H1 (cell line): ENCODE results near the gene TLCD3A.
"Not testable (repeated sequence)": the region's sequence is repeated elsewhere in the genome, so short reads cannot be mapped to it uniquely, and the experiment has no call there.

ENCODE experiments used
- CEBPB ChIP-seq: IDR thresholded peaks from 2 replicates; pipeline ENCODE4 v1.6.1; 2012; ENCODE audit warnings: low read depth, low read length
- CHD7 ChIP-seq: fragments of 300-600 bp; sonication (generic); IDR thresholded peaks from 2 replicates; pipeline ENCODE4 v1.7.1; 2012; ENCODE audit warnings: low read length, moderate library complexity, mild to moderate bottlenecking, inconsistent platforms; ENCODE audit not compliant: insufficient replicate concordance
- CREB1 ChIP-seq: IDR thresholded peaks from 2 replicates; pipeline ENCODE4 v1.6.1; 2012; ENCODE audit warnings: inconsistent platforms
- CTCF ChIP-seq, 3 experiments: IDR thresholded peaks; 1 replicate in 2 of 3; 2 replicates in 1 of 3; pipeline versions ENCODE4 v1.5.1 to v1.6.1; 2011; ENCODE audit warnings: low read length in 3 of 3, mild to moderate bottlenecking in 3 of 3, inconsistent platforms in 2 of 3, low read depth in 1 of 3, moderate library complexity in 1 of 3; ENCODE audit not compliant: insufficient read depth in 1 of 3; ENCODE audit errors: control extremely low read depth in 1 of 3
- EP300 ChIP-seq, 2 experiments: IDR thresholded peaks; 1 replicate in 1 of 2; 2 replicates in 1 of 2; pipeline ENCODE4 v1.6.1; 2011 to 2012; ENCODE audit warnings: low read depth in 2 of 2, low read length in 2 of 2, mild to moderate bottlenecking in 2 of 2, borderline replicate concordance in 1 of 2, inconsistent platforms in 1 of 2, moderate library complexity in 1 of 2
- FOSL1 ChIP-seq: IDR thresholded peaks from 2 replicates; pipeline ENCODE4 v1.6.1; 2011; ENCODE audit warnings: mild to moderate bottlenecking, low read depth, low read length, moderate library complexity; ENCODE audit not compliant: insufficient read depth
- JUND ChIP-seq: IDR thresholded peaks from 2 replicates; pipeline ENCODE4 v1.6.1; 2011; ENCODE audit warnings: mild to moderate bottlenecking, improper control_type of control experiment, low read length
- KDM1A ChIP-seq: fragments of 200-600, 300-600 bp; sonication (generic); IDR thresholded peaks from 2 replicates; pipeline ENCODE4 v1.7.1; 2016; ENCODE audit warnings: mild to moderate bottlenecking, low read length, borderline replicate concordance
- RAD21 ChIP-seq, 2 experiments: IDR thresholded peaks in 1 of 2; conservative IDR thresholded peaks in 1 of 2; 2 replicates each; pipeline ENCODE4 v1.6.1; 2011; ENCODE audit warnings: low read depth in 2 of 2, low read length in 2 of 2, improper control_type of control experiment in 1 of 2, inconsistent platforms in 1 of 2, mild to moderate bottlenecking in 1 of 2, moderate library complexity in 1 of 2
- ZNF274 ChIP-seq: IDR thresholded peaks from 2 replicates; pipeline ENCODE4 v1.7.0; 2012; ENCODE audit warnings: low read length, borderline replicate concordance; ENCODE audit errors: extremely low read depth

GRCh38 chr17:698096-698495, 34.3 kb upstream of the TLCD3A start:
- TF ChIP-seq CTCF (IDR thresholded peaks at IDR 0.05; ENCODE audit: control extremely low read depth in 1 of 3, insufficient read depth in 1 of 3, low read depth in 1 of 3, low read length in 3 of 3); JUND; EP300 (IDR thresholded peaks at IDR 0.05; ENCODE audit: borderline replicate concordance in 1 of 2, low read depth in 2 of 2, low read length in 2 of 2); CREB1; KDM1A; FOSL1; ZNF274; RAD21 (IDR thresholded peaks at IDR 0.05 in 1 of 2, conservative IDR thresholded peaks at IDR 0.05 in 1 of 2; ENCODE audit: low read depth in 2 of 2, low read length in 2 of 2); CEBPB; CHD7: not testable (repeated sequence)
